Esophagus squamous epithelium (tissue), 5 donors: Measurements from ENCODE around the gene RNF7. TPM values are rescaled to one million over a fixed set of nuclear protein-coding genes. Genes with fewer than 3 reads are reported as not detected.

ENCODE experiments used
- DNase-seq: peaks from one replicate; lab custom pipeline; 2025; lab: John Stamatoyannopoulos, UW
- H3K27ac ChIP-seq, 4 donors: fragments of 200-600 bp; sonication (generic); one replicate each; pipeline ENCODE4 v1.5.1; 2016 to 2019; ENCODE audit warnings: mild to moderate bottlenecking in 1 of 4
- H3K27me3 ChIP-seq, 4 donors: fragments of 200-600 bp; sonication (generic); 1 replicate in 3 of 4; 2 replicates in 1 of 4; pipeline versions ENCODE4 v1.5.1 to v1.6.0; 2017 to 2021; ENCODE audit warnings: antibody characterized with exemption in 1 of 4
- H3K36me3 ChIP-seq, 3 donors: fragments of 200-600 bp; sonication (generic); one replicate each; pipeline ENCODE4 v1.5.1; 2016 to 2019
- H3K4me1 ChIP-seq, 3 donors: fragments of 200-600 bp; sonication (generic); one replicate each; pipeline ENCODE4 v1.5.1; 2017 to 2019
- H3K4me3 ChIP-seq, 4 donors: fragments of 200-600 bp; sonication (generic); 1 replicate in 3 of 4; 2 replicates in 1 of 4; pipeline ENCODE4 v1.5.1; 2016 to 2019; ENCODE audit warnings: mild to moderate bottlenecking in 2 of 4, moderate library complexity in 1 of 4
- H3K9me3 ChIP-seq, 3 donors: fragments of 200-600 bp; sonication (generic); one replicate each; pipeline ENCODE4 v1.5.1; 2016 to 2019
- POLR2A ChIP-seq, 4 donors: fragments of 450-650 bp; IDR thresholded peaks; one replicate each; pipeline ENCODE4 v1.6.1; 2017; ENCODE audit warnings: antibody characterized with exemption in 4 of 4, mild to moderate bottlenecking in 4 of 4, moderate library complexity in 3 of 4
- WGBS, 2 donors: methylation state at CpG; one replicate each; pipeline ENCODE4 v1.1.5; 2018; 5-methylcytosine and 5-hydroxymethylcytosine counted together
- intact Hi-C: fragments of 100-400 bp; cut with DNase I; formaldehyde crosslinking; loops from one replicate; pipeline ENCODE4 v1.15.0; 2022
- total RNA-seq, 4 donors: library from RNA; depleted of rRNA; stranded (reverse); fragments of >200 nt; gene quantifications; one replicate each; pipeline ENCODE4 v1.1.0, GENCODE V29; 2016
- TF ChIP-seq, protein P1 (sequence below), 6 experiments: fragments of 450-650 bp in 4 of 6; fragments of 200-600 bp in 2 of 6; sonication (generic) in 2 of 6; IDR thresholded peaks; one replicate each; pipeline ENCODE4 v1.5.1; 2016 to 2019; ENCODE audit warnings: antibody characterized with exemption in 6 of 6, mild to moderate bottlenecking in 4 of 6, moderate library complexity in 4 of 6
- donor health status: DM: yes; HTN: yes; CAD: no.

Gene RNF7
- total RNA-seq, 4 donors from 2014 or later, result 54.4 to 103 (median 92.4) TPM

- no peaks in the 10 kb centered on the region for H3K4me1 ChIP-seq
- H3K36me3 ChIP-seq, result no peaks in the 10 kb centered on the region
- WGBS, 2 donors, result 94 to 100% methylated on average over 1 of the region's 1 CpG
- no peaks in the 10 kb centered on the region for H3K27me3 ChIP-seq
- TF ChIP-seq POLR2A (IDR thresholded peaks at IDR 0.05), result no peak
- TF ChIP-seq, protein P1, sequence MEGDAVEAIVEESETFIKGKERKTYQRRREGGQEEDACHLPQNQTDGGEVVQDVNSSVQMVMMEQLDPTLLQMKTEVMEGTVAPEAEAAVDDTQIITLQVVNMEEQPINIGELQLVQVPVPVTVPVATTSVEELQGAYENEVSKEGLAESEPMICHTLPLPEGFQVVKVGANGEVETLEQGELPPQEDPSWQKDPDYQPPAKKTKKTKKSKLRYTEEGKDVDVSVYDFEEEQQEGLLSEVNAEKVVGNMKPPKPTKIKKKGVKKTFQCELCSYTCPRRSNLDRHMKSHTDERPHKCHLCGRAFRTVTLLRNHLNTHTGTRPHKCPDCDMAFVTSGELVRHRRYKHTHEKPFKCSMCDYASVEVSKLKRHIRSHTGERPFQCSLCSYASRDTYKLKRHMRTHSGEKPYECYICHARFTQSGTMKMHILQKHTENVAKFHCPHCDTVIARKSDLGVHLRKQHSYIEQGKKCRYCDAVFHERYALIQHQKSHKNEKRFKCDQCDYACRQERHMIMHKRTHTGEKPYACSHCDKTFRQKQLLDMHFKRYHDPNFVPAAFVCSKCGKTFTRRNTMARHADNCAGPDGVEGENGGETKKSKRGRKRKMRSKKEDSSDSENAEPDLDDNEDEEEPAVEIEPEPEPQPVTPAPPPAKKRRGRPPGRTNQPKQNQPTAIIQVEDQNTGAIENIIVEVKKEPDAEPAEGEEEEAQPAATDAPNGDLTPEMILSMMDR (IDR thresholded peaks at IDR 0.05), result no peak
- H3K27ac ChIP-seq, result no peak overlapping the region
- DNase-seq, result no peak
- no peaks in the 10 kb centered on the region for H3K9me3 ChIP-seq
- intact Hi-C loops, result no loop called here
- no peak overlapping the region for H3K4me3 ChIP-seq
These were observed 41.6 kb downstream of the RNF7 start for GRCh38 chr3:141779667-141780066.

GRCh38 chr3:141782386-141782932, 44.4 kb downstream of the RNF7 start:
- WGBS, 2 donors, result 37 to 44% methylated on average over 4 of the region's 4 CpGs
- Histone ChIP-seq H3K36me3 (no peaks in the 10 kb centered on the region), H3K4me3 (no peak overlapping the region), H3K4me1 (no peaks in the 10 kb centered on the region), H3K9me3 (no peaks in the 10 kb centered on the region), H3K27me3 (no peaks in the 10 kb centered on the region), H3K27ac (no peak overlapping the region)
- intact Hi-C loops, result no loop called here
- TF ChIP-seq POLR2A (IDR thresholded peaks at IDR 0.05), result no peak
- TF ChIP-seq, protein P1 (IDR thresholded peaks at IDR 0.05), result peak in 3 of 6 experiments; percentile 17 to 33 (median 30)
- DNase-seq, result no peak

DNA sequence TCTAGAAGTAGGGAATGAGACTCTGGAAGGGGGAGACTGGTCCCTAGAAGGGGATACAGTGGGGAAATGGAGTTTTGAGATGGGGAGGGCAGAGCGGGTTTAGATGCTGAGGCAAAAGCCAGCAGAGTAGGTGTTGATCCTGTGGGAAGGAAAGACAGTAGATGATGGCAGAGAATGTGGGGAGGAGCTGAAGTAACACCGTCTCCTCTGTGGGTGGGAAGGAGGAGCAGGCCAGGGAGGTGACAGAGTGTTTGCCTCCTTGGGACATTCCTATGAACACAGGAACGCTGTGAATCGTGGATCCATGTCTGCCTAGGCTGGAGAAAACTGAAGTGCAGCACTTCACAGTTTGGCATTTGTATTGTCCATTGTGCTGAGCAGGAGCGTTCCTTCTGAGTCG, 45.5 kb downstream of the RNF7 start:
- Histone ChIP-seq H3K27ac (no peak overlapping the region), H3K4me1 (no peaks in the 10 kb centered on the region), H3K36me3 (no peaks in the 10 kb centered on the region), H3K4me3 (no peak overlapping the region), H3K9me3 (no peaks in the 10 kb centered on the region), H3K27me3 (no peaks in the 10 kb centered on the region)
- WGBS, 2 donors, result 81 to 96% methylated on average over 6 of the region's 6 CpGs
- intact Hi-C loops, result no loop called here
- TF ChIP-seq, protein P1 (IDR thresholded peaks at IDR 0.05), result no peak
- no peak for TF ChIP-seq POLR2A (IDR thresholded peaks at IDR 0.05)
- no peak for DNase-seq

- H3K4me3 ChIP-seq, result no peak overlapping the region
- H3K27ac ChIP-seq, result no peak overlapping the region
- no peaks in the 10 kb centered on the region for H3K27me3 ChIP-seq
- WGBS, 2 donors, result 91 to 94% methylated on average over 8 of the region's 8 CpGs
- no peak for DNase-seq
- TF ChIP-seq, protein P1 (IDR thresholded peaks at IDR 0.05), result no peak
- H3K4me1 ChIP-seq, result no peaks in the 10 kb centered on the region
- H3K9me3 ChIP-seq, result no peaks in the 10 kb centered on the region
- H3K36me3 ChIP-seq, result no peaks in the 10 kb centered on the region
- intact Hi-C loops, result no loop called here
These were observed 46.0 kb downstream of the RNF7 start for GRCh38 chr3:141784096-141784495.

- Histone ChIP-seq H3K27ac (no peak overlapping the region), H3K4me1 (no peaks in the 10 kb centered on the region), H3K4me3 (no peak overlapping the region), H3K9me3 (no peaks in the 10 kb centered on the region), H3K36me3 (no peaks in the 10 kb centered on the region), H3K27me3 (no peaks in the 10 kb centered on the region)
- no peak for DNase-seq
- intact Hi-C loops, result no loop called here
- WGBS, 2 donors, result 86 to 88% methylated on average over 2 of the region's 2 CpGs
- no peak for TF ChIP-seq POLR2A (IDR thresholded peaks at IDR 0.05)
- TF ChIP-seq, protein P1 (IDR thresholded peaks at IDR 0.05), result no peak
These were observed 46.4 kb downstream of the RNF7 start for GRCh38 chr3:141784531-141784930.
